HepG2 (cell line): ENCODE measurements around the gene KLF6. TPM values are rescaled to one million over a fixed set of nuclear protein-coding genes. Genes with fewer than 3 reads are reported as not detected.

Source experiments
- BHLHE40 ChIP-seq: IDR thresholded peaks from 2 replicates; pipeline ENCODE4 v1.6.1; 2011; ENCODE audit warnings: low read length, improper control_type of control experiment
- FIP1L1 ChIP-seq: fragments of 200-400 bp; formaldehyde crosslinking; IDR thresholded peaks from 2 replicates; pipeline ENCODE4 v1.6.1; 2018; ENCODE audit warnings: low read depth, mild to moderate bottlenecking, low read length, moderate library complexity, borderline replicate concordance; ENCODE audit not compliant: insufficient read depth
- GATAD1 ChIP-seq: IDR thresholded peaks from 2 replicates; pipeline ENCODE4 v1.6.1; 2016; ENCODE audit warnings: missing genetic modification reagents, missing compliant biosample characterization
- PAF1 ChIP-seq: IDR thresholded peaks from 2 replicates; pipeline ENCODE4 v1.6.1; 2016; ENCODE audit warnings: missing genetic modification reagents, missing compliant biosample characterization
- PPARG ChIP-seq: conservative IDR thresholded peaks from 2 replicates; pipeline ENCODE4 v1.6.1; 2016; ENCODE audit warnings: missing biosample characterization, missing genetic modification reagents
- RFX1 ChIP-seq: fragments of 450-650 bp; IDR thresholded peaks from 2 replicates; pipeline ENCODE4 v1.6.1; 2017
- SRSF1 ChIP-seq: fragments of 200-400 bp; formaldehyde crosslinking; optimal IDR thresholded peaks from 2 replicates; pipeline ENCODE3; 2017; ENCODE audit warnings: mild to moderate bottlenecking, low read depth, low read length, moderate library complexity
- ZFX ChIP-seq: sonication (generic); formaldehyde crosslinking; IDR thresholded peaks from 2 replicates; pipeline ENCODE4 v1.4.0; 2020; ENCODE audit warnings: mild to moderate bottlenecking, low read depth, missing genetic modification reagents, moderate library complexity
- ZNF10 ChIP-seq: sonication (generic); formaldehyde crosslinking; IDR thresholded peaks from 2 replicates; pipeline ENCODE4 v1.4.0; 2020; ENCODE audit warnings: mild to moderate bottlenecking, low read depth, missing genetic modification reagents, borderline replicate concordance
- ZNF883 ChIP-seq: sonication (generic); formaldehyde crosslinking; IDR thresholded peaks from 2 replicates; pipeline ENCODE4 v1.5.1; 2020; ENCODE audit warnings: mild to moderate bottlenecking, missing genetic modification reagents; ENCODE audit errors: not compliant biosample characterization
- polyA plus RNA-seq, 8 experiments: library from polyadenylated mRNA; depleted of rRNA in 3 of 8; stranded (reverse) in 7 of 8; unstranded in 1 of 8; fragments of >200 nt; fragmentation: Illumina TruSeq in 4 of 8; extraction: Trizol in 4 of 8; gene quantifications; 2 replicates each; pipeline versions ENCODE4 v1.2.1 to v1.2.3, GENCODE V29; 2011 to 2016; ENCODE audit warnings: low read depth in 4 of 8, missing spikeins in 1 of 8, mixed read lengths in 1 of 8; ENCODE audit not compliant: insufficient read depth in 1 of 8
- total RNA-seq, 5 experiments: library from RNA; depleted of rRNA; stranded (reverse); fragments of >200 nt; fragmentation: Illumina TruSeq; extraction: Trizol; gene quantifications; 2 replicates each; pipeline ENCODE4 v1.2.3, GENCODE V29; 2016; ENCODE audit warnings: low read depth in 1 of 5
- TF ChIP-seq, protein P1 (sequence below): sonication (generic); formaldehyde crosslinking; IDR thresholded peaks from 2 replicates; pipeline ENCODE4 v1.8.0; 2022; ENCODE audit warnings: missing genetic modification reagents, mild to moderate bottlenecking, moderate library complexity, borderline replicate concordance
- TF ChIP-seq, protein P2 (sequence below): sonication (generic); formaldehyde crosslinking; IDR thresholded peaks from 2 replicates; pipeline ENCODE4 v1.4.0; 2020; ENCODE audit warnings: mild to moderate bottlenecking, missing genetic modification reagents
- TF ChIP-seq, protein P3 (sequence below): sonication (generic); formaldehyde crosslinking; IDR thresholded peaks from 2 replicates; pipeline ENCODE4 v1.5.1; 2020; ENCODE audit warnings: mild to moderate bottlenecking, missing genetic modification reagents, moderate library complexity

KLF6 gene
- total and polyA plus RNA-seq, 2 of the 13 experiments (the other 11 are each of a cell fraction or from before 2014, with no cell fraction given): 27.0 to 71.9 TPM

DNA sequence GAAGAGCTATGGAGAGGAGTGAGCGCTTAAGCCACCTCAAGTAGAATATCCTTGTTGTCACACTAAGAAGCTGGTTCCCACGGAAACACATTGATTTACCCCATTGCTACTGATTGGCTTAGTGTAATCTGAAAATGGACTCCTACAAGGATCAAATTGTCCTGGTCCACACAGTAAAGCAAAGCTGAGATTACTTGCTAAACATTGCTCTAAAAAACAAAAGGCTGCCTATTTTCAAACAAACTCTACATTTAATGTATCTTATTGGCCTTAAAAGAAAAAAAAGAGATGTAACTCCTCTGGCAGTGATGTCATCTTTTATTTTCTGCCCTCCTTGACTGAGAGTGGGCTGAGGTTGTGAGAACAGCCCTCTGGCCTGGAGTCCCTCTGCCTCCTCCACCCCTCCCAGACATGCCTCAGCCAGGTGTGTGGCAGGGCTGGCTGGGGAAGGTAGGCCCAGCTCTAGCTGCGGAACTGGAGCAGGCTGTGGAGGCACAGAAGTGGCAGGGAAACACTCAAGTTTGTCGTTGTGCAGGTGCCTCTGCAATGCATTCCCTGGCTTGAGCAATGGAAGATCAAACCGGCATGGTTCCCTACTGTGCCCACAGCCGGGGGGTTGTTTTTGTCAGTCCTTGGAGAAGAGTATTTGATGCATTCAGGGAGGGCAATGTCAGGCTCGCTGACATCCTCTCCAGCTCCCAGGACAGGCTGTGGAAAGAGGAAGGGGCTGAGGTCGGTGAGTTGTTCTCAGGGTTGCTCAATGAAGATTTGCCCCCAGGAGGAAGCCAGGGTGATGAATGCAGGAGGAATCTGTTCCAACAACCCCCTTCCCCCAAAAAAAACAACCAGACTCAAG lies 9.1 kb downstream of the KLF6 start (continued):
- TF ChIP-seq ZNF883 (CRISPR knock-in tag) (no peak), ZFX (CRISPR knock-in tag) (peak; percentile 62), BHLHE40 (peak; percentile 2; the same call in 1 of the 2 replicates), ZNF10 (CRISPR knock-in tag) (no peak), FIP1L1 (0 out of 2 replicates have a peak, but pooled peaks have one; percentile 71), GATAD1 (CRISPR knock-in tag) (0 out of 2 replicates have a peak, but pooled peaks have one; percentile 21), RFX1 (0 out of 2 replicates have a peak, but pooled peaks have one; percentile 10), PPARG (CRISPR knock-in tag) (no peak), SRSF1 (peak; percentile 36), PAF1 (peak; percentile 99)
- TF ChIP-seq, protein P1, sequence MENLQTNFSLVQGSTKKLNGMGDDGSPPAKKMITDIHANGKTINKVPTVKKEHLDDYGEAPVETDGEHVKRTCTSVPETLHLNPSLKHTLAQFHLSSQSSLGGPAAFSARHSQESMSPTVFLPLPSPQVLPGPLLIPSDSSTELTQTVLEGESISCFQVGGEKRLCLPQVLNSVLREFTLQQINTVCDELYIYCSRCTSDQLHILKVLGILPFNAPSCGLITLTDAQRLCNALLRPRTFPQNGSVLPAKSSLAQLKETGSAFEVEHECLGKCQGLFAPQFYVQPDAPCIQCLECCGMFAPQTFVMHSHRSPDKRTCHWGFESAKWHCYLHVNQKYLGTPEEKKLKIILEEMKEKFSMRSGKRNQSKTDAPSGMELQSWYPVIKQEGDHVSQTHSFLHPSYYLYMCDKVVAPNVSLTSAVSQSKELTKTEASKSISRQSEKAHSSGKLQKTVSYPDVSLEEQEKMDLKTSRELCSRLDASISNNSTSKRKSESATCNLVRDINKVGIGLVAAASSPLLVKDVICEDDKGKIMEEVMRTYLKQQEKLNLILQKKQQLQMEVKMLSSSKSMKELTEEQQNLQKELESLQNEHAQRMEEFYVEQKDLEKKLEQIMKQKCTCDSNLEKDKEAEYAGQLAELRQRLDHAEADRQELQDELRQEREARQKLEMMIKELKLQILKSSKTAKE (CRISPR knock-in tag): 0 out of 2 replicates have a peak, but pooled peaks have one; percentile 21
- TF ChIP-seq, protein P2, sequence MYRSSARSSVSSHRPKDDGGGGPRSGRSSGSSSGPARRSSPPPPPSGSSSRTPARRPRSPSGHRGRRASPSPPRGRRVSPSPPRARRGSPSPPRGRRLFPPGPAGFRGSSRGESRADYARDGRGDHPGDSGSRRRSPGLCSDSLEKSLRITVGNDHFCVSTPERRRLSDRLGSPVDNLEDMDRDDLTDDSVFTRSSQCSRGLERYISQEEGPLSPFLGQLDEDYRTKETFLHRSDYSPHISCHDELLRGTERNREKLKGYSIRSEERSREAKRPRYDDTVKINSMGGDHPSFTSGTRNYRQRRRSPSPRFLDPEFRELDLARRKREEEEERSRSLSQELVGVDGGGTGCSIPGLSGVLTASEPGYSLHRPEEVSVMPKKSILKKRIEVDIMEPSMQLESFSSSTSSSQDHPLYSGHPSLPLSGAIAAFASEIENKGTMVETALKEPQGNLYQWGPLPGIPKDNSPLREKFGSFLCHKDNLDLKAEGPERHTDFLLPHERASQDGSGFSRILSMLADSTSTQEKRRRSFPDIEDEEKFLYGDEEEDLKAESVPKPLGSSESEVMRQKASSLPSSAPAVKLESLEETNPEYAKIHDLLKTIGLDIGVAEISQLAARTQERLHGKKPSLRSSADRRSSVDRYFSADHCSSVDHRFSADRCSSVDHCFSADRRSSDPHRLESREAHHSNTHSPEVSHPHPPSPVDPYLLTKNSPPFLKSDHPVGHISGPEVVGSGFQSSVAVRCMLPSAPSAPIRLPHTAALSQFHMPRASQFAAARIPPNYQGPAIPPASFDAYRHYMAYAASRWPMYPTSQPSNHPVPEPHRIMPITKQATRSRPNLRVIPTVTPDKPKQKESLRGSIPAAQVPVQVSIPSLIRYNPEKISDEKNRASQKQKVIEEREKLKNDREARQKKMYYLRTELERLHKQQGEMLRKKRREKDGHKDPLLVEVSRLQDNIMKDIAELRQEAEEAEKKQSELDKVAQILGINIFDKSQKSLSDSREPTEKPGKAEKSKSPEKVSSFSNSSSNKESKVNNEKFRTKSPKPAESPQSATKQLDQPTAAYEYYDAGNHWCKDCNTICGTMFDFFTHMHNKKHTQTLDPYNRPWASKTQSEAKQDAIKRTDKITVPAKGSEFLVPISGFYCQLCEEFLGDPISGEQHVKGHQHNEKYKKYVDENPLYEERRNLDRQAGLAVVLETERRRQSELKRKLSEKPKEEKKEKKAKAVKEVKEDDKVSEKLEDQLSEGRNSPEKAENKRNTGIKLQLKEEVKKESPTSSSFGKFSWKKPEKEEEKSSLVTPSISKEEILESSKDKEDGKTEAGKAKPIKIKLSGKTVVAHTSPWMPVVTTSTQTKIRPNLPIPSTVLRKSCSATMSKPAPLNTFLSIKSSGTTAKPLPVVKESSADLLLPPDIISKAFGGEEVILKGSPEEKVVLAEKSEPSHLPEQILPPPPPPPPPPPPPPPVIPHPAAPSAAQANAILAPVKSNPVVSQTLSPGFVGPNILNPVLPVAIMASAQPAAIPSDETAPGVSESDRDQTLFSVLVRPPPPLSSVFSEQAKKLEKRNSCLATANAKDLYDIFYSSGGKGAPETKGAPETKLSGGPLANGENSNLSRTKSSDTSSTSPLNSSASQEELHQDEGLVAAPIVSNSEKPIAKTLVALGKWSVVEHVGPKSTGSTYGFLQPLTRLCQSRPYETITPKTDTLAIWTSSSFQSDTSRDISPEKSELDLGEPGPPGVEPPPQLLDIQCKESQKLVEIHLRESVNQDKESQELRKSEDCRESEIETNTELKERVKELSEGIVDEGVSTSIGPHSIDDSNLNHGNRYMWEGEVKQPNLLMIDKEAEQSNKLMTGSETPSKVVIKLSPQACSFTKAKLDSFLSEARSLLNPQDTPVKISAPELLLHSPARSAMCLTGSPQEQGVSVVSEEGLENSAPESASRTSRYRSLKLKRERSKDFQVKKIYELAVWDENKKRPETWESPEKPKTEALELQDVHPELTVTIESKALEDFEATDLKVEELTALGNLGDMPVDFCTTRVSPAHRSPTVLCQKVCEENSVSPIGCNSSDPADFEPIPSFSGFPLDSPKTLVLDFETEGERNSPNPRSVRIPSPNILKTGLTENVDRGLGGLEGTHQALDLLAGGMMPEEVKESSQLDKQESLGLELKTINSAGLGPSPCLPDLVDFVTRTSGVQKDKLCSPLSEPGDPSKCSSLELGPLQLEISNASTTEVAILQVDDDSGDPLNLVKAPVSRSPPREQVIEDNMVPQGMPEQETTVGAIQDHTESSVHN (CRISPR knock-in tag): 0 out of 2 replicates have a peak, but pooled peaks have one; percentile 64
- TF ChIP-seq, protein P3, sequence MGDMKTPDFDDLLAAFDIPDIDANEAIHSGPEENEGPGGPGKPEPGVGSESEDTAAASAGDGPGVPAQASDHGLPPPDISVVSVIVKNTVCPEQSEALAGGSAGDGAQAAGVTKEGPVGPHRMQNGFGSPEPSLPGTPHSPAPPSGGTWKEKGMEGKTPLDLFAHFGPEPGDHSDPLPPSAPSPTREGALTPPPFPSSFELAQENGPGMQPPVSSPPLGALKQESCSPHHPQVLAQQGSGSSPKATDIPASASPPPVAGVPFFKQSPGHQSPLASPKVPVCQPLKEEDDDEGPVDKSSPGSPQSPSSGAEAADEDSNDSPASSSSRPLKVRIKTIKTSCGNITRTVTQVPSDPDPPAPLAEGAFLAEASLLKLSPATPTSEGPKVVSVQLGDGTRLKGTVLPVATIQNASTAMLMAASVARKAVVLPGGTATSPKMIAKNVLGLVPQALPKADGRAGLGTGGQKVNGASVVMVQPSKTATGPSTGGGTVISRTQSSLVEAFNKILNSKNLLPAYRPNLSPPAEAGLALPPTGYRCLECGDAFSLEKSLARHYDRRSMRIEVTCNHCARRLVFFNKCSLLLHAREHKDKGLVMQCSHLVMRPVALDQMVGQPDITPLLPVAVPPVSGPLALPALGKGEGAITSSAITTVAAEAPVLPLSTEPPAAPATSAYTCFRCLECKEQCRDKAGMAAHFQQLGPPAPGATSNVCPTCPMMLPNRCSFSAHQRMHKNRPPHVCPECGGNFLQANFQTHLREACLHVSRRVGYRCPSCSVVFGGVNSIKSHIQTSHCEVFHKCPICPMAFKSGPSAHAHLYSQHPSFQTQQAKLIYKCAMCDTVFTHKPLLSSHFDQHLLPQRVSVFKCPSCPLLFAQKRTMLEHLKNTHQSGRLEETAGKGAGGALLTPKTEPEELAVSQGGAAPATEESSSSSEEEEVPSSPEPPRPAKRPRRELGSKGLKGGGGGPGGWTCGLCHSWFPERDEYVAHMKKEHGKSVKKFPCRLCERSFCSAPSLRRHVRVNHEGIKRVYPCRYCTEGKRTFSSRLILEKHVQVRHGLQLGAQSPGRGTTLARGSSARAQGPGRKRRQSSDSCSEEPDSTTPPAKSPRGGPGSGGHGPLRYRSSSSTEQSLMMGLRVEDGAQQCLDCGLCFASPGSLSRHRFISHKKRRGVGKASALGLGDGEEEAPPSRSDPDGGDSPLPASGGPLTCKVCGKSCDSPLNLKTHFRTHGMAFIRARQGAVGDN (CRISPR knock-in tag): peak; percentile 70
